Lower leg skin (tissue), 3 donors: ENCODE data around the gene ALPP.

Experiments
- POLR2A ChIP-seq, 2 donors: fragments of 450-650 bp; IDR thresholded peaks; one replicate each; pipeline ENCODE4 v1.6.1; 2016 to 2017; ENCODE audit warnings: antibody characterized with exemption in 2 of 2, mild to moderate bottlenecking in 1 of 2, moderate library complexity in 1 of 2
- TF ChIP-seq, protein P1 (sequence below), 3 donors: fragments of 450-650 bp; IDR thresholded peaks; one replicate each; pipeline ENCODE4 v1.5.1; 2016; ENCODE audit warnings: antibody characterized with exemption in 3 of 3, mild to moderate bottlenecking in 3 of 3, moderate library complexity in 2 of 3

GRCh38 chr2:232418466-232419244, 40.1 kb downstream of the ALPP start:
- TF ChIP-seq, protein P1, sequence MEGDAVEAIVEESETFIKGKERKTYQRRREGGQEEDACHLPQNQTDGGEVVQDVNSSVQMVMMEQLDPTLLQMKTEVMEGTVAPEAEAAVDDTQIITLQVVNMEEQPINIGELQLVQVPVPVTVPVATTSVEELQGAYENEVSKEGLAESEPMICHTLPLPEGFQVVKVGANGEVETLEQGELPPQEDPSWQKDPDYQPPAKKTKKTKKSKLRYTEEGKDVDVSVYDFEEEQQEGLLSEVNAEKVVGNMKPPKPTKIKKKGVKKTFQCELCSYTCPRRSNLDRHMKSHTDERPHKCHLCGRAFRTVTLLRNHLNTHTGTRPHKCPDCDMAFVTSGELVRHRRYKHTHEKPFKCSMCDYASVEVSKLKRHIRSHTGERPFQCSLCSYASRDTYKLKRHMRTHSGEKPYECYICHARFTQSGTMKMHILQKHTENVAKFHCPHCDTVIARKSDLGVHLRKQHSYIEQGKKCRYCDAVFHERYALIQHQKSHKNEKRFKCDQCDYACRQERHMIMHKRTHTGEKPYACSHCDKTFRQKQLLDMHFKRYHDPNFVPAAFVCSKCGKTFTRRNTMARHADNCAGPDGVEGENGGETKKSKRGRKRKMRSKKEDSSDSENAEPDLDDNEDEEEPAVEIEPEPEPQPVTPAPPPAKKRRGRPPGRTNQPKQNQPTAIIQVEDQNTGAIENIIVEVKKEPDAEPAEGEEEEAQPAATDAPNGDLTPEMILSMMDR (IDR thresholded peaks at IDR 0.05) = no peak
- TF ChIP-seq POLR2A (IDR thresholded peaks at IDR 0.05) = no peak
